ENCODE measurements around the gene ZNF70. TPM values are rescaled to one million over a fixed set of nuclear protein-coding genes. Genes with fewer than 3 reads are reported as not detected.

Gene ZNF70
- total RNA-seq, 4 donors from 2014 or later, result 4.1 to 7.4 (median 6.0) TPM

GRCh38 chr22:23695571-23696325 lies 55.2 kb downstream of the ZNF70 start:
- TF ChIP-seq POLR2A (IDR thresholded peaks at IDR 0.05) (no peak), EP300 (IDR thresholded peaks at IDR 0.05) (no peak), CTCF (IDR thresholded peaks at IDR 0.05) (no peak)
- H3K9me3 ChIP-seq, result no peaks in the 10 kb centered on the region
- H3K4me1 ChIP-seq, result peaks cover 0 to 5% (median 0%) of the 10 kb centered on the region in 4 donors
- no peak for DNase-seq (ENCODE audit: low spot score in 2 of 2)
- H3K4me3 ChIP-seq, result no peak overlapping the region
- H3K36me3 ChIP-seq, result peaks cover 0 to 93% (median 0%) of the 10 kb centered on the region in 3 donors
- H3K27me3 ChIP-seq, result no peaks in the 10 kb centered on the region
- 86 to 91% methylated on average over 18 to 19 of the region's 19 CpGs for WGBS, 2 donors
- H3K27ac ChIP-seq, result peak overlapping the region in 1 of 4 donors; percentile 78

GRCh38 chr22:23695141-23695540 lies 55.8 kb downstream of the ZNF70 start:
- peaks cover 0 to 93% (median 0%) of the 10 kb centered on the region in 3 donors for H3K36me3 ChIP-seq
- peaks cover 0 to 5% (median 0%) of the 10 kb centered on the region in 4 donors for H3K4me1 ChIP-seq
- no peaks in the 10 kb centered on the region for H3K9me3 ChIP-seq
- H3K4me3 ChIP-seq, result no peak overlapping the region
- H3K27ac ChIP-seq, result peak overlapping the region in 1 of 4 donors; percentile 78
- no peaks in the 10 kb centered on the region for H3K27me3 ChIP-seq
- TF ChIP-seq POLR2A (IDR thresholded peaks at IDR 0.05), result no peak
- TF ChIP-seq EP300 (IDR thresholded peaks at IDR 0.05), result no peak
- no peak for TF ChIP-seq CTCF (IDR thresholded peaks at IDR 0.05)
- no peak for DNase-seq (ENCODE audit: low spot score in 2 of 2)
- WGBS, 2 donors, result 80 to 90% methylated on average over 3 of the region's 3 CpGs

GRCh38 chr22:23693979-23694680 lies 56.8 kb downstream of the ZNF70 start:
- Histone ChIP-seq H3K27me3 (no peaks in the 10 kb centered on the region), H3K4me1 (peaks cover 0 to 5% (median 0%) of the 10 kb centered on the region in 4 donors), H3K9me3 (no peaks in the 10 kb centered on the region), H3K4me3 (no peak overlapping the region), H3K36me3 (peaks cover 0 to 93% (median 0%) of the 10 kb centered on the region in 3 donors), H3K27ac (no peak overlapping the region)
- 93 to 97% methylated on average over 10 to 11 of the region's 11 CpGs for WGBS, 2 donors
- no peak for DNase-seq (ENCODE audit: low spot score in 2 of 2)
- TF ChIP-seq CTCF (IDR thresholded peaks at IDR 0.05) (no peak), POLR2A (IDR thresholded peaks at IDR 0.05) (no peak), EP300 (IDR thresholded peaks at IDR 0.05) (no peak)

GRCh38 chr22:23692598-23693291 lies 58.2 kb downstream of the ZNF70 start:
- no peaks in the 10 kb centered on the region for H3K27me3 ChIP-seq
- no peaks in the 10 kb centered on the region for H3K9me3 ChIP-seq
- H3K36me3 ChIP-seq, result peaks cover 0 to 91% (median 0%) of the 10 kb centered on the region in 3 donors
- H3K4me3 ChIP-seq, result no peak overlapping the region
- H3K4me1 ChIP-seq, result peaks cover 0 to 5% (median 0%) of the 10 kb centered on the region in 4 donors
- H3K27ac ChIP-seq, result no peak overlapping the region
- 84 to 89% methylated on average over 10 to 12 of the region's 12 CpGs for WGBS, 2 donors
- TF ChIP-seq POLR2A (IDR thresholded peaks at IDR 0.05) (no peak), CTCF (IDR thresholded peaks at IDR 0.05) (no peak), EP300 (IDR thresholded peaks at IDR 0.05) (no peak)
- no peak for DNase-seq (ENCODE audit: low spot score in 2 of 2)

All from tibial nerve (tissue), 4 donors.